MCF 10A (cell line): Measurements from ENCODE around the gene M1AP. TPM values are rescaled to one million over a fixed set of nuclear protein-coding genes. Genes with fewer than 3 reads are reported as not detected.

Source experiments
- BruUV-seq: library from RNA; stranded (reverse); fragments of 400-500 nt; replicated peaks from 2 replicates; lab custom pipeline; 2021; lab: Mats Ljungman, UMichigan
- CTCF ChIA-PET: fragments of 300-600 bp; sonication (Branson Sonifier 250); formaldehyde crosslinking; extraction: SDS; loops from one replicate; lab custom pipeline; 2021; ENCODE audit warnings: antibody characterized with exemption, inconsistent platforms; lab: Yijun Ruan, JAX
- POLR2A ChIA-PET: fragments of 300-600, 350-650 bp; sonication (Branson Sonifier 250); formaldehyde crosslinking; extraction: SDS; loops from one replicate; lab custom pipeline; 2020; ENCODE audit warnings: antibody characterized with exemption, inconsistent platforms; lab: Yijun Ruan, JAX
- DNase-seq: peaks from one replicate; pipeline ENCODE4 v3.0.0-alpha.2; 2018; ENCODE audit not compliant: unreplicated experiment
- H3K27ac Mint-ChIP-seq: one replicate; pipeline ENCODE4 v1.8.0; 2022; ENCODE audit warnings: mild to moderate bottlenecking, low read depth, mixed read lengths; ENCODE audit not compliant: unreplicated experiment
- H3K27me3 Mint-ChIP-seq: one replicate; pipeline ENCODE4 v1.8.0; 2022; ENCODE audit warnings: mixed read lengths; ENCODE audit not compliant: insufficient read depth, unreplicated experiment
- H3K36me3 Mint-ChIP-seq: one replicate; pipeline ENCODE4 v1.8.0; 2022; ENCODE audit warnings: mild to moderate bottlenecking, moderate library complexity, mixed read lengths; ENCODE audit not compliant: insufficient read depth, unreplicated experiment
- H3K4me1 Mint-ChIP-seq: one replicate; pipeline ENCODE4 v1.8.0; 2022; ENCODE audit warnings: mixed read lengths; ENCODE audit not compliant: insufficient read depth, unreplicated experiment
- H3K4me3 Mint-ChIP-seq: one replicate; pipeline ENCODE4 v1.8.0; 2022; ENCODE audit warnings: mild to moderate bottlenecking, moderate library complexity, mixed read lengths; ENCODE audit not compliant: unreplicated experiment
- H3K9me3 Mint-ChIP-seq: one replicate; pipeline ENCODE4 v1.8.0; 2022; ENCODE audit warnings: mixed read lengths; ENCODE audit not compliant: unreplicated experiment
- intact Hi-C: fragments of 100-400 bp; cut with micrococcal nuclease; formaldehyde crosslinking; loops from 2 replicates; pipeline ENCODE4 v1.14.1; 2022
- total RNA-seq: library from RNA; stranded (reverse); gene quantifications from 2 replicates; pipeline ENCODE4 v1.2.3, GENCODE V29; 2022
- TF ChIP-seq, protein P1 (sequence below): fragments of 200-600 bp; IDR thresholded peaks from one replicate; pipeline ENCODE4 v1.8.0; 2022; ENCODE audit warnings: antibody characterized with exemption, mild to moderate bottlenecking; ENCODE audit not compliant: unreplicated experiment

M1AP gene
- total RNA-seq, 1 experiment from 2014 or later, result not detected

DNA sequence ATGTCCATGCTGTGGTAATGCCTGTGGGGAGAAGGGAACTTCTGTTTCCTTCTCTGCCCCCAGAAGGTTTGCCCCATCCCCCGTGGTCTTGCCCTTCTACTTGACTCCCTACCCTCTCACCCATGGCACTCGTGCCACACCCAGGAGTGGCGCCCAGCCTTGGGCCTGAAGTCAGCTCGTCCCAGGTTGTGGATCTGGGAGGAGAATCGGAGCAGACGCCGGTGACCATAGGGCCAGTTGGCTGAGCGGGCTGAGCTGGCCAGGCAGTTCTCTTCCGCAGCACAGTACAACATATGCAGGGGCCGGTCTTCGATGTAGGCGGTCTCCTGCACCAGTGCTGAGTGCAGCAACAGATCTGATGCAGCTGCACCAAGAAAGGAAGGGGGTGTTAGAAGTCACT, 113.7 kb downstream of the M1AP start:
- no peak overlapping the region for H3K27ac Mint-ChIP-seq
- peaks cover 18% of the 10 kb centered on the region for H3K4me1 Mint-ChIP-seq
- H3K4me3 Mint-ChIP-seq, result no peak overlapping the region
- intact Hi-C loops, result loop anchor here (5.0 kb wide), 1 partner anchor 197 kb away; no protein-coding TSS in a partner anchor
- peaks cover under 1% of the 10 kb centered on the region for H3K36me3 Mint-ChIP-seq
- TF ChIP-seq, protein P1, sequence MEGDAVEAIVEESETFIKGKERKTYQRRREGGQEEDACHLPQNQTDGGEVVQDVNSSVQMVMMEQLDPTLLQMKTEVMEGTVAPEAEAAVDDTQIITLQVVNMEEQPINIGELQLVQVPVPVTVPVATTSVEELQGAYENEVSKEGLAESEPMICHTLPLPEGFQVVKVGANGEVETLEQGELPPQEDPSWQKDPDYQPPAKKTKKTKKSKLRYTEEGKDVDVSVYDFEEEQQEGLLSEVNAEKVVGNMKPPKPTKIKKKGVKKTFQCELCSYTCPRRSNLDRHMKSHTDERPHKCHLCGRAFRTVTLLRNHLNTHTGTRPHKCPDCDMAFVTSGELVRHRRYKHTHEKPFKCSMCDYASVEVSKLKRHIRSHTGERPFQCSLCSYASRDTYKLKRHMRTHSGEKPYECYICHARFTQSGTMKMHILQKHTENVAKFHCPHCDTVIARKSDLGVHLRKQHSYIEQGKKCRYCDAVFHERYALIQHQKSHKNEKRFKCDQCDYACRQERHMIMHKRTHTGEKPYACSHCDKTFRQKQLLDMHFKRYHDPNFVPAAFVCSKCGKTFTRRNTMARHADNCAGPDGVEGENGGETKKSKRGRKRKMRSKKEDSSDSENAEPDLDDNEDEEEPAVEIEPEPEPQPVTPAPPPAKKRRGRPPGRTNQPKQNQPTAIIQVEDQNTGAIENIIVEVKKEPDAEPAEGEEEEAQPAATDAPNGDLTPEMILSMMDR, result no peak
- no TSS peak for BruUV-seq
- no peaks in the 10 kb centered on the region for H3K9me3 Mint-ChIP-seq
- DNase-seq, result no peak
- H3K27me3 Mint-ChIP-seq, result no peaks in the 10 kb centered on the region
- POLR2A ChIA-PET, result no interaction called here
- CTCF ChIA-PET, result interaction anchor here (0.7 to 1.5 kb wide), 5 partner anchors 11 to 54 kb away, joined by 3 to 8 read pairs (median 5); partner anchors contain the start of genes CCDC142 and TTC31

DNA sequence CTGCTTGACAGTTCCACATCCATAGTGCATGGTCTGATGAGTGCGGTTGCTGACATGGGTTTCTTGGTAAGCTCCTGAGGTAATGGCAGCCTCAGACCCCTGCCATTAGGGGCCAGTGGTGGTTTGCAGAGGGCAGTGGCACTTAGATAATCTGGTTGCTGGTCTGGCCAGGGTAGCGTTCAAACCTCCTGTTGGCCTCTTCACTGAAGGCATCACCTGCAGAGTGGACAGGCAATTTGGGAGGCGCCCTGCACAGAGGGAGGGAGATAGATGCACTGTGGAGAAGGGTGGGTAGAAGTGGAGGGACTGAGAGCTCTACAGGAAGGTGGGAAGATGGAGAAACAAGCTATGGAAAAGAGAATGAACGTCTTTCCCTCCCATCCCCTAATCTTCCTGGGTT, 114.7 kb downstream of the M1AP start:
- TF ChIP-seq, protein P1, result no peak
- Mint-ChIP-seq H3K4me3 (no peak overlapping the region), H3K27ac (no peak overlapping the region), H3K27me3 (no peaks in the 10 kb centered on the region), H3K9me3 (no peaks in the 10 kb centered on the region), H3K36me3 (peaks cover 4% of the 10 kb centered on the region), H3K4me1 (peaks cover 19% of the 10 kb centered on the region)
- BruUV-seq, result no TSS peak
- CTCF ChIA-PET, result interaction anchor here (0.6 to 3.8 kb wide), 12 partner anchors 12 to 78 kb away, joined by 3 to 71 read pairs (median 5); partner anchors contain the start of genes CCDC142 and TTC31
- POLR2A ChIA-PET, result interaction anchor here (4.7 to 8.1 kb wide), 2 partner anchors 27 to 54 kb away, joined by 34 to 135 read pairs; partner anchors contain the start of gene PCGF1
- intact Hi-C loops, result loop anchor here (5.0 kb wide), 1 partner anchor 196 kb away; no protein-coding TSS in a partner anchor
- no peak for DNase-seq

DNA sequence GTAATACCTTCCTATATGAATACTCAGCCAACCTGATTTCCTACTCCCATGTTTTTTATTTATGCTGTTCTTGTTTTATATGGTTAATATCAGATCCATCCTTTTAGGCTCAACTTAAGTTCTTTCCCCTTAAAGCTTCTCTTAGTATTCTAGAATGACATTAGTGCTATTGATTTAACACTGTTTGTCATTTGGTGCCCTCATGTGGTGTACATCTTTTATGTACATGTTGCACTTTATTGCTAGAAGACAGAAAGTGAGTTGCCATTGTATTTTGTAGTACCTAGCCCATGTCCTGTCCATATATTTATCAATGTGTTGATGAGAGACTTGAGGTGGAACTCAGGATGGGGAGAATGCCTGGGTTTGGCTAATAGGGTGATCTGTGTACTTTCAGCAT, 115.9 kb downstream of the M1AP start:
- DNase-seq, result peak; percentile 48
- BruUV-seq, result no TSS peak
- peaks cover 28% of the 10 kb centered on the region for H3K4me1 Mint-ChIP-seq
- H3K27me3 Mint-ChIP-seq, result no peaks in the 10 kb centered on the region
- H3K9me3 Mint-ChIP-seq, result no peaks in the 10 kb centered on the region
- ChIA-PET POLR2A (interaction anchor here (0.6 to 8.1 kb wide), 9 partner anchors 25 to 243 kb away, joined by 3 to 135 read pairs (median 4); partner anchors contain the start of genes CCDC142, PCGF1, TTC31 and WBP1), CTCF (interaction anchor here (0.5 to 7.3 kb wide), 20 partner anchors 10 to 170 kb away, joined by 3 to 80 read pairs (median 5); partner anchors contain the start of genes CCDC142, PCGF1 and TTC31)
- intact Hi-C loops, result loop anchor here (1.0 to 5.0 kb wide), 3 partner anchors 49 to 195 kb away; partner anchors contain the start of gene TTC31
- H3K4me3 Mint-ChIP-seq, result peak overlapping the region; percentile 24
- TF ChIP-seq, protein P1, result peak; percentile 34
- peak overlapping the region; percentile 20 for H3K27ac Mint-ChIP-seq
- peaks cover 9% of the 10 kb centered on the region for H3K36me3 Mint-ChIP-seq

DNA sequence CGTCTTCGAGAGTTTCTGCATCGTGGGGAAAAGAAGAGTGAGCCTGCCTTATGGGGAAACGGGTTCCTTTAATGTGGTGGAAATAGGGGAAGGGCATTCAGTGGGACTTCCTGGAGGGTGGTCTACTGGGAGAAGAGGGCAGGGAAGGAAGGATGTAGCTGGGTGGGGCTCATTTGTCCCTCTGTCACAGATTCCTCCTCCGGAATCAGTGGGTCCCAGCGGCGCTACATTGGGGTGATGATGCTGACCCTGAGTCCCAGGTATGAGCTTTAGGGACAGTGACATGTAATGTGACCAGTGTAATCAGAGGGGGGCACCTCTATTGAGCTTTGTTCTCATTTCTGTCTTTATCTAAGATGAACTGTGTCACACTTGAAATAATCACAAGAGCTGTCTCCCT, 116.5 kb downstream of the M1AP start:
- Mint-ChIP-seq H3K4me3 (peak overlapping the region; percentile 24), H3K36me3 (peaks cover 14% of the 10 kb centered on the region), H3K27ac (peak overlapping the region; percentile 20), H3K27me3 (no peaks in the 10 kb centered on the region), H3K9me3 (no peaks in the 10 kb centered on the region), H3K4me1 (peaks cover 32% of the 10 kb centered on the region)
- TF ChIP-seq, protein P1, result no peak
- BruUV-seq, result no TSS peak
- CTCF ChIA-PET, result interaction anchor here (0.5 to 7.3 kb wide), 18 partner anchors 11 to 91 kb away, joined by 3 to 80 read pairs (median 5); partner anchors contain the start of genes CCDC142, PCGF1 and TTC31
- no peak for DNase-seq
- intact Hi-C loops, result loop anchor here (1.0 to 5.0 kb wide), 3 partner anchors 48 to 194 kb away; partner anchors contain the start of gene TTC31
- POLR2A ChIA-PET, result interaction anchor here (0.7 to 8.1 kb wide), 8 partner anchors 25 to 89 kb away, joined by 3 to 135 read pairs (median 4); partner anchors contain the start of genes CCDC142, PCGF1, TTC31 and WBP1
